Activated B cell treated with CpG ODN at 0.5 μM for 24 hours (primary cell): ENCODE results near the gene FCGR1A. TPM values are rescaled to one million over a fixed set of nuclear protein-coding genes. Genes with fewer than 3 reads are reported as not detected.
"Not testable (repeated sequence)": the region's sequence is repeated elsewhere in the genome, so short reads cannot be mapped to it uniquely, and the experiment has no call there.

Experiments used
- ATAC-seq: fragments of 200-7000 bp; cut with Tn5 transposase; one replicate; pipeline ENCODE4 v1.10.0; 2021; ENCODE audit warnings: low read depth, mild to moderate bottlenecking, moderate library complexity
- CTCF ChIA-PET: fragments of 350-600 bp; sonication (Branson Sonifier 250); formaldehyde crosslinking; loops from one replicate; lab custom pipeline; 2021; ENCODE audit warnings: antibody characterized with exemption; lab: Charles Lee
- POLR2A ChIA-PET: fragments of 350-600 bp; sonication (Branson Sonifier 250); formaldehyde crosslinking; loops from one replicate; lab custom pipeline; 2021; ENCODE audit warnings: antibody characterized with exemption; lab: Charles Lee
- DNase-seq: peaks from one replicate; pipeline ENCODE4 v3.0.0; 2022
- H3K27ac Mint-ChIP-seq: one replicate; pipeline ENCODE4 v1.8.0; 2020; ENCODE audit warnings: mixed read lengths
- H3K27me3 Mint-ChIP-seq: one replicate; pipeline ENCODE4 v1.8.0; 2021; ENCODE audit warnings: mixed read lengths
- H3K36me3 Mint-ChIP-seq: one replicate; pipeline ENCODE4 v1.8.0; 2021; ENCODE audit warnings: low read depth, mixed read lengths
- H3K4me1 Mint-ChIP-seq: one replicate; pipeline ENCODE4 v1.8.0; 2021; ENCODE audit warnings: mixed read lengths
- H3K4me3 Mint-ChIP-seq: one replicate; pipeline ENCODE4 v1.8.0; 2020; ENCODE audit warnings: mild to moderate bottlenecking, mixed read lengths
- H3K9me3 Mint-ChIP-seq: one replicate; pipeline ENCODE4 v1.8.0; 2020; ENCODE audit warnings: mixed read lengths
- intact Hi-C: fragments of 100-400 bp; cut with micrococcal nuclease; formaldehyde crosslinking; loops from one replicate; pipeline ENCODE4 v1.15.1; 2024
- total RNA-seq: library from RNA; stranded (reverse); gene quantifications from 2 replicates; pipeline ENCODE4 v1.2.3, GENCODE V29; 2022

Gene FCGR1A
- total RNA-seq, 1 donor from 2014 or later: not detected

GRCh38 chr1:149753466-149753865 lies 29.0 kb upstream of the FCGR1A start:
- DNase-seq, H3K27me3 Mint-ChIP-seq, H3K4me3 Mint-ChIP-seq, ATAC-seq, intact Hi-C loops, H3K27ac Mint-ChIP-seq, CTCF ChIA-PET, H3K36me3 Mint-ChIP-seq, H3K9me3 Mint-ChIP-seq, H3K4me1 Mint-ChIP-seq, POLR2A ChIA-PET: not testable (repeated sequence)

GRCh38 chr1:149755294-149755693 lies 27.2 kb upstream of the FCGR1A start:
- H3K36me3 Mint-ChIP-seq, DNase-seq, H3K27me3 Mint-ChIP-seq, ATAC-seq, H3K27ac Mint-ChIP-seq, POLR2A ChIA-PET, CTCF ChIA-PET, H3K9me3 Mint-ChIP-seq, H3K4me1 Mint-ChIP-seq, intact Hi-C loops, H3K4me3 Mint-ChIP-seq: not testable (repeated sequence)

GRCh38 chr1:149762294-149762693 lies 20.2 kb upstream of the FCGR1A start:
- ATAC-seq, DNase-seq, H3K4me1 Mint-ChIP-seq, H3K27ac Mint-ChIP-seq, CTCF ChIA-PET, intact Hi-C loops, H3K27me3 Mint-ChIP-seq, POLR2A ChIA-PET, H3K36me3 Mint-ChIP-seq, H3K9me3 Mint-ChIP-seq, H3K4me3 Mint-ChIP-seq: not testable (repeated sequence)

- DNase-seq, intact Hi-C loops: not testable (repeated sequence)
These were observed 18.2 kb upstream of the FCGR1A start for GRCh38 chr1:149764087-149764800.

GRCh38 chr1:149766241-149766640 lies 16.3 kb upstream of the FCGR1A start:
- H3K9me3 Mint-ChIP-seq, ATAC-seq, H3K4me3 Mint-ChIP-seq, H3K4me1 Mint-ChIP-seq, H3K27ac Mint-ChIP-seq, DNase-seq, intact Hi-C loops, CTCF ChIA-PET, POLR2A ChIA-PET, H3K36me3 Mint-ChIP-seq, H3K27me3 Mint-ChIP-seq: not testable (repeated sequence)

More at GRCh38 chr1:149764087-149764800, 18.2 kb upstream of the FCGR1A start:
- POLR2A ChIA-PET, H3K9me3 Mint-ChIP-seq, H3K36me3 Mint-ChIP-seq, H3K27me3 Mint-ChIP-seq, H3K27ac Mint-ChIP-seq, H3K4me1 Mint-ChIP-seq, CTCF ChIA-PET, H3K4me3 Mint-ChIP-seq, ATAC-seq: not testable (repeated sequence)

GRCh38 chr1:149769216-149769615 lies 13.3 kb upstream of the FCGR1A start:
- H3K4me3 Mint-ChIP-seq, H3K9me3 Mint-ChIP-seq, intact Hi-C loops, ATAC-seq, POLR2A ChIA-PET, H3K27me3 Mint-ChIP-seq, H3K36me3 Mint-ChIP-seq, H3K4me1 Mint-ChIP-seq, H3K27ac Mint-ChIP-seq, DNase-seq, CTCF ChIA-PET: not testable (repeated sequence)

- H3K4me3 Mint-ChIP-seq, H3K4me1 Mint-ChIP-seq, DNase-seq, H3K9me3 Mint-ChIP-seq, ATAC-seq, POLR2A ChIA-PET, intact Hi-C loops, H3K27ac Mint-ChIP-seq, CTCF ChIA-PET, H3K36me3 Mint-ChIP-seq, H3K27me3 Mint-ChIP-seq: not testable (repeated sequence)
These were observed 11.8 kb upstream of the FCGR1A start for GRCh38 chr1:149770661-149771060.

GRCh38 chr1:149771653-149772425 lies 10.7 kb upstream of the FCGR1A start:
- H3K4me3 Mint-ChIP-seq, CTCF ChIA-PET, ATAC-seq: not testable (repeated sequence)

GRCh38 chr1:149775510-149776147 lies 6.9 kb upstream of the FCGR1A start:
- CTCF ChIA-PET, intact Hi-C loops, H3K27ac Mint-ChIP-seq, H3K4me1 Mint-ChIP-seq, ATAC-seq, H3K9me3 Mint-ChIP-seq, H3K27me3 Mint-ChIP-seq, H3K4me3 Mint-ChIP-seq, POLR2A ChIA-PET, DNase-seq, H3K36me3 Mint-ChIP-seq: not testable (repeated sequence)

More at GRCh38 chr1:149771653-149772425, 10.7 kb upstream of the FCGR1A start:
- DNase-seq, H3K27me3 Mint-ChIP-seq, POLR2A ChIA-PET, intact Hi-C loops, H3K36me3 Mint-ChIP-seq, H3K4me1 Mint-ChIP-seq, H3K27ac Mint-ChIP-seq, H3K9me3 Mint-ChIP-seq: not testable (repeated sequence)

- H3K27me3 Mint-ChIP-seq, H3K36me3 Mint-ChIP-seq, H3K27ac Mint-ChIP-seq, H3K4me3 Mint-ChIP-seq, intact Hi-C loops, CTCF ChIA-PET, ATAC-seq, POLR2A ChIA-PET, H3K4me1 Mint-ChIP-seq, H3K9me3 Mint-ChIP-seq, DNase-seq: not testable (repeated sequence)
These were observed 5.4 kb upstream of the FCGR1A start for GRCh38 chr1:149777084-149777483.

- H3K9me3 Mint-ChIP-seq, intact Hi-C loops, POLR2A ChIA-PET: not testable (repeated sequence)
These were observed 4.2 kb upstream of the FCGR1A start for GRCh38 chr1:149778313-149778712.

More at GRCh38 chr1:149778313-149778712, 4.2 kb upstream of the FCGR1A start:
- CTCF ChIA-PET, H3K4me1 Mint-ChIP-seq, ATAC-seq, H3K4me3 Mint-ChIP-seq, H3K36me3 Mint-ChIP-seq, H3K27me3 Mint-ChIP-seq, DNase-seq, H3K27ac Mint-ChIP-seq: not testable (repeated sequence)
